HG03108 (cell line): ENCODE measurements around the gene NKX2-8.
"Not testable (repeated sequence)": the region's sequence is repeated elsewhere in the genome, so short reads cannot be mapped to it uniquely, and the experiment has no call there.

Experiments
- ATAC-seq: cut with Tn5 transposase; IDR thresholded peaks from one replicate; pipeline ENCODE4 v1.9.1; 2021; ENCODE audit warnings: moderate library complexity; ENCODE audit not compliant: unreplicated experiment

Gene NKX2-8

DNA sequence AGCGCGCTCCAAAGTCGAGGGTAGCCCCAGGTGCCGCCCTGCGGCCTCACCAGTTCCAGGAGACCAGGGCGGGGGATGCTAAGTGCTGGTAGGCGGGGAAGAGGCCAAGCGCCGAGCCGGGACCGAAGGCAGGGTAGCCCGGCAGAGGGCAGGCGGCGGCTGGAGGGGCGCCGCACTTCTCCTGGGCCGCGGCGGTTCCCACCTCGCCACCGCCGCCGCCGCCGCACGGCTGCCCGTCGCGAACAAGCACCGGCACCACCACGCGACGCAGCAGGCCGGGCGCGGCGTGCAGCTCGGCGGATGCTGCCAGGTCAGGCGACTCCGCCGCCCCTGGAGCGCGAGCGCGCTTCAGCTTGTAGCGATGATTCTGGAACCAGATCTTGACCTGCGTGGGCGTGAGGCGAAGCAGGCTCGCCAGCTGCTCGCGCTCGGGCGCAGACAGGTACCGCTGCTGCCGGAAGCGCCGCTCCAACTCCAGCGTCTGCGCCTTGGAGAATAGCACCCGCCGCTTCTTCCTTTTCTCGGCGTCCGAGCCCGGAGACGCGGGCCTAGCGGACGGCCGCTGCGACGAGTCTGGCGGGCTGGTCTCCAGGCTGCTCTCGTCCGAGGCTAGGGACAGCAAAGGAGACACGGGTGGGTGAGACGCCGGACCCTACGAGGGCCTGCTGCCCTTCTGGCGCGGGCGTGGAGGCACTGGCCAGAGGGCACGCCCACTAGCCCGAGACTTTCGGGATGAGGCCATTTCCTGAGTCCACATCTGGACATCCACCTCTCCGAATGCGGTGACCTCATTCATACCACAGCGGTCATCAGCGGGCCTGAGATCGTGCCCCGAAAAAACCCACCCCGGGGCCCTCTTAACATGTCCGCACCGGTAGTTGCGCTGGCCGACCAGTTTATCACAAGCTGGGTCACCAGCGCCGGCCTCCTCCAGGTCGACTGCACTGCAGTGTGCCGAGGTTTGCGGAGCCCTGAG, 1.3 kb downstream of the NKX2-8 start:
- ATAC-seq: no peak

DNA sequence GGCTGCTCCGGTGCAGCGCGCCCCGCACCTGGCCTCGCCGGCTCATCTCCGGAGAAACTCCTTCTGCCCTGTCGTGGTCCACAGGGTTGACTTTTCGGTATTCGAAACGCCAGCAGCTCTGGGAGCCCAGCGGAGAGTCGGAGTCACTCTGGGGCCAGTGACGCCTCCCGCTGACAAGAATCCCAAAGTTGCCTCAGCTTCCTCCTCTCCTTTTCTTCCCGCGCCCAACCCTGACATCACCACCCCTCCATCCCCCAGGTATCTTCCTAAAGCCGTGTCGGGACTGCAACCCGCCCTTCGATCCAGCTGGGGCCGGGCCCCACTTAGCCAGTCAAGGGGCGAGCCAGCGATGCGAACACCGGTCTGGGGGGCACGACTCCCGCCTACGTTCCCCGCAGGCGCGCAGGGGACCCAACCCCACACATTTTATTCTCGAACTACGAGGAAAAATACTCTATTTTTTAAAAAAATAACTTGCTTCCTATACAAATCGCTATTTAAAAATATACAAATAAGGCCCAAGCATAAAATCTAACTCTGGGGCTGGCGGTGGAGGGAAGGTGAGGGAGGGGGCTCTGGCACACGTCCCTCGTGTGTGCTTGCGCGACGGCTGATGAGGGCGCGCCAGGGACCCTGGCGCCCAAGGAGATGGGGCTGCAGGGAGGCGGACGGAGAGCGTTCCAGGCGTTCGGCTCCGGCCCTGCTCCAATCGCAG, 2.1 kb downstream of the NKX2-8 start:
- ATAC-seq: no peak

GRCh38 chr14:36579573-36580140, 2.8 kb downstream of the NKX2-8 start:
- ATAC-seq: no peak

- no peak for ATAC-seq
These were observed 3.3 kb downstream of the NKX2-8 start for GRCh38 chr14:36579001-36579555.

DNA sequence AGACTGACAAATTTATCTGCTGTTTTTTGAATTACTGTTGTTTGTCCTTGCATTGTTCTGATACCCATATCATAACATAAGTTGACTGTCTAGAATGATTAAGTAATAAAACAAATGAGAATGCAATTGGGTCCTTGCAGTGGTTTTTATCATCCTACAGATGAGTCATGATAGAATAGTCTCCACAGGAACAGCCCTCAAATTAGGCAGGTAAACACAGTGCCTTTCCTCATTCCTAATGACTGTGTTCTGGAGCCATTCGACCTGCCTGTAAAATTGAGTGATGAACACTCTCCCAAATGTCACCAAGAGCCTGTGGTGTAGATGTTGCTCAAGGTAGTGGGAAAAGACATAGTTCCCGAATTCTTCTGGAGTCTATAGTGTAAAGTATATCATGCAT, 12.3 kb downstream of the NKX2-8 start:
- ATAC-seq: no peak

DNA sequence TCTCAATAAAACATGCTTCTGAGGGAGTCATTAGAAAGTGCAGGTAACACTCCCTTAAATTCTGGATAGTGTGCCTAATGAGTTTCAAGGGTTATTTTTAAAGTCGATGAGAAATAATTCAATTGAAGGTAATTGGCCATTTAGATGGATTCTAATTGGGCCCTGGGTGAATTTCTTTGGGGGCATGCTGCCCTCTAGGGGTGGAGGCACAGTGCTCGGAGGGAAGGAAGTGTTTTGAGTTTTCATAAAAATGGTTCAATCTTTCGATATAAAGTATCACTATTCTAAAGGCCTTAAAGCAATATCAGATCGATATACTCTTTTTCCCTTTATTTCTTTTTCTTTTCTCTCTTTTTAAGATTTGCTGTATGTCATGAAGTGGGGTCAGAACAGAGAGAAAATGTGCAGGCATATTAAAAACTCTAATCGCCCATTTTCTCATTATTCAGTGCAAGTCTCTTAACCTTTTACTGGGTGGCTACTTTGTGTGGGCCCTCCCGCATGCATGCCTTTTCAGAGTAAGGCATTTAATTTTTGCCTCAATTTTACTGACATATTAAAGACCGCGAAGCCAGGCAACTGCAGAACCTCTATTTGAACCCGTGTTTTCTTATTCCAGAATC, 25.5 kb downstream of the NKX2-8 start:
- ATAC-seq: no peak

DNA sequence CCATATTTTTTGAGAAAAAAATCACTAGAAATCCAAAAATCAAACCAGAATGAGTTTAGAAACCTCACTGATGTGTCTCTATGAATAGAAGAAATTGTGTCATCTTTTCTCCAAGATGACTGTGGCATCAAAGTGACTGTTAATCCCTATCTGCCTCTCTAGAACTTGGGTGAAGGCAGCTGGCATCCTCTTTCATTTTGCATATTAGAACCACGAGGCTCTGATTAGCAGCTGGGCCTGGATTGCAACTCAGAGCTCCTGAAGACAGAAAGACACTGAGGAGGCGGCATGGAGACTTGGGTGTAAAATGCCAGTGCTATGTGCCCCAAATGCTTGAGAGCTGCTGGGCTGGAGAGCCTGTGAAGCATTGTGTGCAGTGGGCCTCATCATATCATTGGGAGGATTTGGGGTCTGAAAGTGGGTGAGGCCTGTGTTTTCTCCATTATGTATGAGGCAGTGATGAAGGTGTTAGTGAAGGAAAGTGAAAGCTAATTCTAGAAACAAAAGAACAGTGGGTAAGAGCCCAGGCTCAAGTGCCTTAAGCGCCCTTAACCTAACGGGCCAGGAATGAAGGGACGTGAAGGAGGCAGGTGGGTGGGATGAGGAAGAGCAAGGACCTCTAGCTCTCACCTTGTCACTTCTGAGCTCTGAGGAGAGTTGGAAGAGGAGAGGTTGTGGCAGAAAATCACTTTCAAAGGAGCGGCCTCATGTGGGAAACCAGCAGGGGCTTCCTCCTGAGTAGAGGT, 26.2 kb downstream of the NKX2-8 start:
- ATAC-seq: no peak

- ATAC-seq: no peak
These were observed 28.7 kb downstream of the NKX2-8 start for GRCh38 chr14:36553656-36554260.

DNA sequence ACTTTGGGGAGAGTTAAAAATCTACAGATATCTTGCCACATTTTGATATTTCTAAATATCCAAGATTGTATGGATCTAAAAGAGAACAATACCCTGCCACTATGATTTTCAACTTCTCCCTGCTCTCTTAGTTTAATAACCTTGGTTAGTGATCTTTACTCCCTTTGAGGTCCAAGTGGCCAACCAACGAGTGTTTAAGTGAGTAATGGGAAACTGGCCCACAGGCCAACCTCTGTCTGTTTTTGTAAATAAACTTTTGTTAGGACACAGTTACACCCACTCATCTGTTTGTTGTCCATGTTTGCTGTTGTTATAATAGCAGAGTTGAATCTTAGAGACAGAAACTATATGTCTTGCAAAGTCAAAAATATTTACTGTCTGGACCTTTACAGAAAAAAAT, 31.5 kb downstream of the NKX2-8 start:
- ATAC-seq: no peak

- not testable (repeated sequence) for ATAC-seq
These were observed 38.1 kb downstream of the NKX2-8 start for GRCh38 chr14:36544280-36544679.

DNA sequence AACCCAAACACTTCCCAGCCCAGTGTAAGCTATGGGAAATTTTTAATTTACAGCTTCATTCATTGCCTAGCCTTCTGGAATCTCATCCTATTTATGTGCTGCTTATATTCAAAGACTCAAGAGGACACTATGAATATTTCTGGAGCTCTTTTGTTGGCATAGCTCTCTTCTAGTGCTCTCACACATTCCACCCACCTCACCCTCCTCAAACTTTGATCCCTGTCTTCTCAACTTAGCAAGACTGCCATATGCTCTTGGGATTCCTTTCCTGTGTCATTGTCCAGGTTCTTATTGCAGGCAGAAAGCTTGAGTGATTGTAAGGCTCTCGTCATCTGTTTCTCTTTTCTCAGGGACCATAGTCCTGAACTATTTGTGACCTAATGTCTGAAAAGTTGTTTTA, 44.4 kb downstream of the NKX2-8 start:
- no peak for ATAC-seq
